Suprapubic skin (tissue), 4 donors: ENCODE measurements around the gene SPTLC3. TPM values are rescaled to one million over a fixed set of nuclear protein-coding genes. Genes with fewer than 3 reads are reported as not detected.

Source experiments
- DNase-seq, 2 donors: peaks; one replicate each; pipeline ENCODE4 v3.0.0-alpha.2; 2019; ENCODE audit warnings: low spot score in 2 of 2
- H3K27ac ChIP-seq: fragments of 200-600 bp; sonication (generic); one replicate; pipeline ENCODE4 v1.5.1; 2019
- H3K27me3 ChIP-seq: fragments of 200-600 bp; sonication (generic); one replicate; pipeline ENCODE4 v1.5.1; 2019
- H3K36me3 ChIP-seq: fragments of 200-600 bp; sonication (generic); one replicate; pipeline ENCODE4 v1.5.1; 2019
- H3K4me1 ChIP-seq: fragments of 200-600 bp; sonication (generic); one replicate; pipeline ENCODE4 v1.5.1; 2019
- H3K4me3 ChIP-seq: fragments of 200-600 bp; sonication (generic); one replicate; pipeline ENCODE4 v1.5.1; 2019; ENCODE audit warnings: mild to moderate bottlenecking
- H3K9me3 ChIP-seq: fragments of 200-600 bp; sonication (generic); one replicate; pipeline ENCODE4 v1.5.1; 2019
- CTCF ChIP-seq, 2 donors: fragments of 200-600 bp in 1 of 2; fragments of 450-650 bp in 1 of 2; sonication (generic) in 1 of 2; IDR thresholded peaks; one replicate each; pipeline ENCODE4 v1.5.1; 2016 to 2019; ENCODE audit warnings: antibody characterized with exemption in 2 of 2, mild to moderate bottlenecking in 1 of 2, moderate library complexity in 1 of 2
- EP300 ChIP-seq: sonication (generic); formaldehyde crosslinking; IDR thresholded peaks from one replicate; pipeline ENCODE4 v1.6.1; 2017; ENCODE audit warnings: antibody characterized with exemption
- POLR2A ChIP-seq, 2 donors: fragments of 450-650 bp; IDR thresholded peaks; one replicate each; pipeline ENCODE4 v1.6.1; 2017; ENCODE audit warnings: antibody characterized with exemption in 2 of 2, mild to moderate bottlenecking in 2 of 2, moderate library complexity in 2 of 2
- POLR2AphosphoS5 ChIP-seq, 3 donors: sonication (generic); formaldehyde crosslinking; IDR thresholded peaks; one replicate each; pipeline ENCODE4 v1.6.1; 2017; ENCODE audit warnings: antibody characterized with exemption in 3 of 3
- WGBS: methylation state at CpG from one replicate; pipeline ENCODE4 v1.1.5; 2018; 5-methylcytosine and 5-hydroxymethylcytosine counted together
- total RNA-seq, 4 donors: library from RNA; depleted of rRNA; stranded (reverse); fragments of >200 nt; gene quantifications; one replicate each; pipeline ENCODE4 v1.1.0, GENCODE V29; 2016

Gene SPTLC3
- total RNA-seq, 4 donors from 2014 or later = 54.1 to 83.0 (median 64.7) TPM

DNA sequence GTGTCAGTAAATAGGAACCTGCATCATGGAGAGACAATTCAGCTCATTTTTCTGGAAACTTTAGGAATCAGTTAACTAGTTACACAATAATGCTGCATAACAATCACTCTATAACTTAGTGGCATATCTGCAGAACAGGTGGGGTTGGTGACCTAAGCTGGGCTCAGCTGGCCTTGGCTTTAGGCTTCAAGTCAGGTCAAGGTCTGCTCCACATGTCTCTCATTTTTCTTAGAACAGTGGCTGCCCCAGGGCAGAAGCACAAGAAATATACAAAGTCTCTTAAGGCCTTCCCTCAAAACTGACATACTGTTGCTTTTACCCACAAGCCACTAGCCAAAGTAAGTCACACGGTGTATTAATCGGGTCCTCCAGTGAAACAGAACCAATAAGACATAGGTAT, 198.2 kb downstream of the SPTLC3 start:
- 85% methylated on average over 2 of the region's 2 CpGs for WGBS
- Histone ChIP-seq H3K27me3 (no peaks in the 10 kb centered on the region), H3K27ac (no peak overlapping the region), H3K4me3 (no peak overlapping the region), H3K9me3 (no peaks in the 10 kb centered on the region), H3K4me1 (no peaks in the 10 kb centered on the region), H3K36me3 (no peaks in the 10 kb centered on the region)
- DNase-seq = no peak
- TF ChIP-seq CTCF (IDR thresholded peaks at IDR 0.05) = no peak
- TF ChIP-seq POLR2A (IDR thresholded peaks at IDR 0.05) = no peak
- TF ChIP-seq POLR2AphosphoS5 (IDR thresholded peaks at IDR 0.05) = no peak
- TF ChIP-seq EP300 = no peak

DNA sequence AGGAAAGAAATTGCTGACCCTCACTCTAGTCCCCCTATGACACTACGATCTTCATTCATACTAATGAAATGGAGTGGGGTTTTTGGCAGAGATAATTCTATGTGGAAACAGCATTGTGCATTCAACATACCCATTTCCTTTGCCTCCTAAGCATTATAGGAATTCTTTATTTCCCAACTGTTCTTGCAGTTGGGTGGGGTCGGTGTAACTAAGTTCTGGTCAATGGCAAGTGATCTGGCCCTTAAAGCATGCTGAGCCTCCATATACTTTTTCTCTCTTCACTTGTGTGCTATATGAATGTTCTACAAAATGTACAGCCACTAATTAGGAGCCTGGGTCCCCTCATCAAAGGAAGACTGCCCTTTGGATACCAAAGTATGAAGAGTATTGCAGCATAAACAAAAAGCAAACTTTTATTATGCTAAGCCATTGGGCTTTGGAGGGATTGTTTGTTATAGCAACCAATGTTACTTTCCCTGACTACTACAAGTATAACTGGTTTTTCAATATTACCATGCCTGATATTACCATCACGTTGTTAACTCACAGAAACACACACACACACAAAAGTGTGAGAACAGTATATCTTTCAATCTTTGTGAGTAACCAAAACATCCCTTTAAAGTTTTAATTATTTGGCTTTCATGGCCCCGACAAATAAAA, 203.3 kb downstream of the SPTLC3 start:
- 47% methylated on average over 4 of the region's 4 CpGs for WGBS
- H3K27ac ChIP-seq = peak overlapping the region; percentile 7

DNA sequence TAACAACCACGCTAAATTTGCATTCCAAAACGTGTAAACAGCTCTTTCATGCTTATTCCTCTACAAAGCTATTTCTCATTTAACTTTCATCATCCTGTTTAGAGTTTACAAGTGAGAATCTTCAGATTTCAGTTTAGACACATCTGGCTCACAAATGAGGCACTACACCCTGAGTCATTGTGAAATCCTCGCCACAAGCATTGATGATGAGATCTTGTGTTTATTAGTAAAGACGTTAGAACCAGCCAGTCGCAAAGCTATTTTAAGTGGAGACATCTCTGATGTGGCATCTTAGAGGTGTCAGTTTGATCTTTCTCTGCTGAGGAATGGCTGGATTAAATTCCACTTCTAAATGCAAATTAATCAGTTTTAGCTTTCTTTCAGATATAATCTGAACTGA, 204.0 kb downstream of the SPTLC3 start:
- 47% methylated on average over 5 of the region's 5 CpGs for WGBS
- no peak overlapping the region for H3K4me3 ChIP-seq
- no peaks in the 10 kb centered on the region for H3K9me3 ChIP-seq
- no peaks in the 10 kb centered on the region for H3K4me1 ChIP-seq
- peak overlapping the region; percentile 20 for H3K27ac ChIP-seq
- DNase-seq = no peak
- H3K27me3 ChIP-seq = no peaks in the 10 kb centered on the region
- TF ChIP-seq CTCF (IDR thresholded peaks at IDR 0.05) (no peak), POLR2AphosphoS5 (IDR thresholded peaks at IDR 0.05) (peak in 2 of 3 donors; percentile 63 to 94)
- H3K36me3 ChIP-seq = no peaks in the 10 kb centered on the region

More for the DNA sequence above, 203.3 kb downstream of the SPTLC3 start:
- no peak for TF ChIP-seq POLR2AphosphoS5 (IDR thresholded peaks at IDR 0.05)
- no peak for TF ChIP-seq CTCF (IDR thresholded peaks at IDR 0.05)
- TF ChIP-seq POLR2A (IDR thresholded peaks at IDR 0.05) = no peak
- TF ChIP-seq EP300 = no peak
- DNase-seq = no peak
- H3K4me3 ChIP-seq = no peak overlapping the region
- no peaks in the 10 kb centered on the region for H3K9me3 ChIP-seq
- no peaks in the 10 kb centered on the region for H3K36me3 ChIP-seq
- H3K27me3 ChIP-seq = no peaks in the 10 kb centered on the region
- H3K4me1 ChIP-seq = no peaks in the 10 kb centered on the region

DNA sequence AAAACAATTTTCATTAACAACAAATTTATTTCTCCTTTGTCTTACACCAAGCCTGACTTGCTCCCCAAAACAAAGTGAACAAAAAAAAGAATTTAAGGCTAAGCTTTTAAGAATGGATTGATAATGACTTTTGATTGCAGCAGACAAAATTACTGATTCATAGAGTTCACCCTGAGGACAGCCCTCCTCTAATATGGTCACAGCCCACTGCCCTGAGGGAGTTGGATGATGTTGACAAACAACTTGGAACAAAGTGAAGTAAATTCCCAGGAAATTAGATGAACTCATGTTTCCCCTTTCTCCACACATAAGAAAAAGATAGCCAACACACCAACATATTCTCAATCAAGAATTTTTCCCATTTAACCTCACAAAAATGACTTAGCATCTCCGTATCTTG, 204.6 kb downstream of the SPTLC3 start:
- 55% methylated on average over 1 of the region's 1 CpG for WGBS
- DNase-seq = no peak
- Histone ChIP-seq H3K27ac (peak overlapping the region; percentile 20), H3K27me3 (no peaks in the 10 kb centered on the region), H3K4me3 (no peak overlapping the region), H3K9me3 (no peaks in the 10 kb centered on the region), H3K4me1 (no peaks in the 10 kb centered on the region), H3K36me3 (no peaks in the 10 kb centered on the region)
- TF ChIP-seq EP300 = no peak
- TF ChIP-seq POLR2A (IDR thresholded peaks at IDR 0.05) = no peak
- TF ChIP-seq CTCF (IDR thresholded peaks at IDR 0.05) = no peak
- TF ChIP-seq POLR2AphosphoS5 (IDR thresholded peaks at IDR 0.05) = no peak

DNA sequence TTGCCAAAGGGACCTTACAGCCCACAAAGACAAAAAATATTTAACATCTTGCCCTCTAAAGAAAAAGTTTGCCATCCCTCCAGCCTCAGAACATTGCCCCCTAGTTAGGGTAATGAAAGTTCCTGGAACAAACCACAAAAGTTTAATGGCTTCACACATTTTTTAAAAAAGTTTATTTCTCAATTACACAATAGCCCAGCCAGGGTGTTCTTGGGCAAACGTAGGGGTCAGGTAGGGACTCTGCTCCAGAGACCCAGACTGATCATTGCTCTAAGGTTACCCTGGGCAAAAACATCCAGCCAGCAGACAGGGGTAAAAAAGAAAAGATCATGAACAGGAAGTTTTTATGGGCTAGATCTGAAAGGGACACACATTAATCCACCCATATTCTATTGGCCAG, 207.8 kb downstream of the SPTLC3 start:
- H3K36me3 ChIP-seq = no peaks in the 10 kb centered on the region
- peaks cover 24% of the 10 kb centered on the region for H3K27me3 ChIP-seq
- H3K9me3 ChIP-seq = no peaks in the 10 kb centered on the region
- DNase-seq = no peak
- H3K4me3 ChIP-seq = no peak overlapping the region
- WGBS = 39% methylated on average over 1 of the region's 1 CpG
- TF ChIP-seq CTCF (IDR thresholded peaks at IDR 0.05) (no peak), POLR2AphosphoS5 (IDR thresholded peaks at IDR 0.05) (no peak), EP300 (no peak), POLR2A (IDR thresholded peaks at IDR 0.05) (no peak)
- H3K27ac ChIP-seq = no peak overlapping the region
- peaks cover 18% of the 10 kb centered on the region for H3K4me1 ChIP-seq

Other genes with a start within 250 kb of the SPTLC3 start
- 10 to 100 TPM in 3 of 4 donors, 1 to 10 TPM in 1; 9.0 to 21.8 (median 12.9) TPM for gene ISM1, start 212.3 kb downstream of the SPTLC3 start, total RNA-seq